Measurements from ENCODE around the gene PLPP3.

The PLPP3 gene

GRCh38 chr1:56522680-56523079, 56.7 kb downstream of the PLPP3 start:
- DNase-seq (ENCODE audit: low spot score): no peak

GRCh38 chr1:56520016-56520601, 59.3 kb downstream of the PLPP3 start:
- DNase-seq (ENCODE audit: low spot score): no peak

GRCh38 chr1:56517404-56518130, 61.8 kb downstream of the PLPP3 start:
- no peak for DNase-seq (ENCODE audit: low spot score)

GRCh38 chr1:56516539-56517252, 62.7 kb downstream of the PLPP3 start:
- DNase-seq (ENCODE audit: low spot score): no peak

GRCh38 chr1:56515898-56516538, 63.3 kb downstream of the PLPP3 start:
- DNase-seq (ENCODE audit: low spot score): no peak

DNA sequence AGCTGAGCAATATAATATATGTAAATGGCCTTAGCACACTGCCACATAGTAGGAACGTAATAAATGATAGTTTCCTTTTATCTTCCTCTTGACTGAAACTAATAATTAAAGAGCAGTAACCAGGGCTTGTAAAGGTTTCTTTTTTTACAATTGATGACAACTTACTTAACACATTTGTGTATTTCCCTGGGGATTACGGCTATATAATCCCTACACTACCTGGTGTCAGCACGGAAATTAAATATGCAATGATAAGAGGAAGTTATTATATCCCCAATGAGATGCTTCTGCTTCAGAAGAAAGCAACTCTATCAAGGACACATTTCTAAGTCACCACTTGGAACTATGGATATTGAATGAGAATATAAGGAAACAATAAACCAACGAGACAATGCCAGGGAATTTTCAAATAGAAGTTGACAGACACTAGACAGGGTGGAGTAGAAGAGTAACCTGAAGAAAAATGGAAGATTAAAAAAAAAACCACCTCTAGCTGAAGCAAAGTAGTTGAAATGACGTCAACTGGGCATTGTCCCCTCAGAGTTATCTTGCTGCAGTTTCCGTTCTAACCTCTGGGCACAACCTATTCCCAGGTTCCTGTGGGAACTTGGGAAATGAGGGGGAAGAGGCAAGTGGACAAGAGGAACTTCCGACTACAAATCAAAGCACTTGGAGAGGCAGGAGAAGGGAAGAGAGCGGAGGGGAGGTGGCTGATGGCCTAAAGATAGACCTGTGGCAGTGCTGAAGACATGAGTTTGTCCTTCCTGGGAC, 66.5 kb downstream of the PLPP3 start:
- DNase-seq (ENCODE audit: low spot score): no peak

- no peak for DNase-seq (ENCODE audit: low spot score)
Measured at GRCh38 chr1:56511766-56512165, 67.6 kb downstream of the PLPP3 start.

DNA sequence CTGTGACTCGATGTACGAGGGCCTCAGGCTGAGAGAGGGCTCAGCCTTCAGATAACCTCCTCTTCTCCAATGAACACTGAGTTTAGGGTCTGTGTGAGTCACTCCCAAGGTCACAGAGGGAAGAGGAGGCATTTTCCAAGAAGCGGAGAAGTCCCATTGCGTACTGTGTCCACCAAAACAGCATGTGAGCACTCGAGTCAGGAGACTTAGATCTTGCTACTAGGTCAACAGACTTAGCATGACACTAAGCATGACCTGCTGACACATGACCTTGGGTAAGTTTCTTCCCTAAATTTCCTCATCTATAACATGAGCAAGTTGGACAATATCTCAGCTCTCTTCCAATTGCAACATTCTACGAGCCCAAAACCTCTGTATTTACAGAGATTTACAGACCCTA, 68.0 kb downstream of the PLPP3 start:
- no peak for DNase-seq (ENCODE audit: low spot score)

DNA sequence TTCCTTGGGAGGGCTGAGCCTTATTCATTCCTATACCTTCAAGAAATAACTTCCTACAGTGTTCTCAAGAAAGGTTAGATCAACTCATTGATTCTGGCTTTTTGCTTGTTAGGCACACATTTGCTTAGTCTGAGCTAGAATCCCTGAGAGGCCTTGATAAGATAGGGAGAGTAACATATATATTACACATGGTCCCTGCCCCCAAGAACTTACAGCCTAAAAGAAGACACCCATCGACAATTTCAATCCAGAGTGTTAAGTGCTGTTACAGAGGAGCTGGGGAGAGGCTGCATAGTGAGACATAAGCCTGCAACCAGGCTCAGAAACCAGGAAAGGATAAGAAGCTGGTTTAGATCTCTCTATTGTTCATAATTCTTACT, 68.7 kb downstream of the PLPP3 start:
- DNase-seq (ENCODE audit: low spot score): no peak

GRCh38 chr1:56509713-56510641, 69.4 kb downstream of the PLPP3 start:
- DNase-seq (ENCODE audit: low spot score): no peak

DNA sequence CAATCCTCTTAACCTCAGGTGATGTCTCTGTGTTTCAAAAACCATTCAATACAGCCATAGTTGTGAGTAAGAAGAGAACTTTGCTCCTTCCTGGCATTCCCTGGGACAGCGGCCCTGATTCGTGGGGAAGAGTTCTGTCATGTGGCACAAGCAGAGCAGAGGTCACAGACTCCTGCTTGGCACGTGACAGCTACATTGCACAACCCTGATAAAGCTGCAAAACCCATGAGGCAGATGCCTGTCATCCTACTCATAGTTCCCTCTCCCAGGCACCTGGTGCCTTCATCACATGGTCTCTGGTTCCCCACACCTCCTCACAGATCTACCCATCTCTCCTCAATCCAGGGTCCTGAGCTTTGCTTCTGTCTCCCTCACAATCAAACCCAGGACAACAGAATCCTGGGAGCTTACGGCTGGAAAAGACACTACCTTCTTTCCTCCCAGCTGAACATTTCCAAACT, 70.8 kb downstream of the PLPP3 start:
- DNase-seq (ENCODE audit: low spot score): no peak

GRCh38 chr1:56507925-56508522, 71.3 kb downstream of the PLPP3 start:
- DNase-seq (ENCODE audit: low spot score): no peak

DNA sequence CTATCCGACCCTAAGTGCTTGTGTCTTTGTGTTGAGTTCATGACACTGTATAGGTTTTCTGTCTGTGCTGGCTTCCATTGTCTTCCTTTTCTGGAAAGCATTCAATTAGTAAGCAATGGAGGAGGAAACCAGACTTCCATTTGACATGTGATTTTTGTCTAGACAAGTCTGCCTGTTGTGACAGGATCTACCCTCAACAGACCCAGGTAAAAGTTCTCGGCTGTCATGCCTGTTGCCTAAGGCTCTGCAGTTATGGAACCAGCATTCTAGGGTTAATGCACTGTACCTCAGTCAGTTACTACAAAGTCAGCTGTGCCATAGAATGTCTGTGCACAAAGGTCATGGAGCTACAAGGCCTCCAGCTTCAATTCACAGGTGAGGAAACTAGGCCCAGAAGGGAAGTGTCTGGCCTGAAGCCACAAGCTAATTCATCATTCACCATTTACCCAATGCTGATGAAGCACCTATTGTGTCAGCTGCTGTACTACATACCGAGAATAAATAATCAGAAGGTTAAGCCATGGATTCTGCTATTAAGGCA, 72.3 kb downstream of the PLPP3 start:
- no peak for DNase-seq (ENCODE audit: low spot score)

DNA sequence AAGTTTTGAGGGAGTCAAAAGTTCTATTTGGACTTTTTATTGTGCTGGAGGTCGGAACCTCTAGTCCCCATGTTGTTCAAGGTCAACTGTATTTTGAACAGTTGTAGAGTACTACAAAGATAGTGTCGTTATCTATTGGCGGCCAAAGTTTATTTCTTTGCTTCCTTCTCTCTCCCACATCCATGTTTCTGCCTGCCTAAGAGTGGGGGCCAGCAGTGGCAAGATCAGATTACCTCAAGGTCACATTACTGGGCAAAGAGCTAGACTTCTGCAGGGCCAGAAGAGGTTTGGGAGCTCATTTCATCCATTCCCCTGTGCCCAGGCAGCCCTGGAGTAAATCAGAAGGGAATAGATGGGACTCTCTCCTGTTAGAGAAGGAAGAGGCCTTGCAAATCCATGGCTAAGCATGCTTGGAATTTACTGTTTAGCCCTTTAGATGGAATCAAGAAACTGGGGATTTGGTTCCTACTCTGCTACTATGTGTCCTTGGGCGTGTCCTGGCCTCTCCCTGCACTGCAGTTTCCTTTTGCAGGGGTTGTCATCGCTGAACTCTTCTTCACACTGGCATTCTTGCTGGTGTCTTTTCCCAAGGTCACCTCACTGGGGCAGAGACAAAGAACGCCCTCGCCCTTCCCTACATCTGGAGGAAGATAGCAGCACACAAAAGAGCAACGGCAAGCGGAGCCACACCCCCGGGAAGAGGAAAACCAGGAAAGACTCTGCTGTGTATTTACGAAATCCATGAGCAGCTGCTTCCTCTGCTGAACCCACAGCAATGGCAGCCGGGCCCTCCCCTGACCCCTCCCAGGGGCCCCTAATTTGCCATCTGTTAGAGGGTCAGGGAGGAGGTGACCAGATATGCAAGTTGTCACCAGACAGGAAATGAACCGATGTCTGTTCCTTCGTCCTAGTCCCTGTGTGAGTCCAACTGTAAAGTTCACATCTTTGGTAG, 73.3 kb downstream of the PLPP3 start:
- no peak for DNase-seq (ENCODE audit: low spot score)

GRCh38 chr1:56502700-56503245, 76.6 kb downstream of the PLPP3 start:
- no peak for DNase-seq (ENCODE audit: low spot score)

- DNase-seq (ENCODE audit: low spot score): no peak
Measured at GRCh38 chr1:56501888-56502287, 77.5 kb downstream of the PLPP3 start.

DNA sequence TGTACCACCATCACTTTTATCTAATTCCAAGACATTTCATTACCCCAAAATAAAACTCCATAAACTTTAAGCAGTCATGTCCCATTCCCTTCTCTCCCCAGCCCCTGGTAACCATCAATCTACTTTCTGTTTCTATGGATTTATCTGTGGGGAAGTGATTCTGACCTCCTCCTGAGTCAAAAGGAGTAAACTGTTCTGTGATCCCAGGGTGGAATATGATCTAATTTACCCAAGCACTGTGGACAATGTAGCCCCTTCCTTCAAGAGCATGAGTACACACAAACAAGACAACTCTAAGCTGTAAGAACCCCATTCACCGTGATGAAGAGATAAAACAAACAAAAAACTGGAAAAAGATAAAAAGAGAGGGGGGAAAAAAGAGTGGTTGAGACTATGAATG, 77.9 kb downstream of the PLPP3 start:
- no peak for DNase-seq (ENCODE audit: low spot score)

All from CD4-positive, alpha-beta T cell treated with Interleukin-2 at 100 ng/mL for 4 hours (primary cell).